ENCODE data around the gene ACKR3.

DNA sequence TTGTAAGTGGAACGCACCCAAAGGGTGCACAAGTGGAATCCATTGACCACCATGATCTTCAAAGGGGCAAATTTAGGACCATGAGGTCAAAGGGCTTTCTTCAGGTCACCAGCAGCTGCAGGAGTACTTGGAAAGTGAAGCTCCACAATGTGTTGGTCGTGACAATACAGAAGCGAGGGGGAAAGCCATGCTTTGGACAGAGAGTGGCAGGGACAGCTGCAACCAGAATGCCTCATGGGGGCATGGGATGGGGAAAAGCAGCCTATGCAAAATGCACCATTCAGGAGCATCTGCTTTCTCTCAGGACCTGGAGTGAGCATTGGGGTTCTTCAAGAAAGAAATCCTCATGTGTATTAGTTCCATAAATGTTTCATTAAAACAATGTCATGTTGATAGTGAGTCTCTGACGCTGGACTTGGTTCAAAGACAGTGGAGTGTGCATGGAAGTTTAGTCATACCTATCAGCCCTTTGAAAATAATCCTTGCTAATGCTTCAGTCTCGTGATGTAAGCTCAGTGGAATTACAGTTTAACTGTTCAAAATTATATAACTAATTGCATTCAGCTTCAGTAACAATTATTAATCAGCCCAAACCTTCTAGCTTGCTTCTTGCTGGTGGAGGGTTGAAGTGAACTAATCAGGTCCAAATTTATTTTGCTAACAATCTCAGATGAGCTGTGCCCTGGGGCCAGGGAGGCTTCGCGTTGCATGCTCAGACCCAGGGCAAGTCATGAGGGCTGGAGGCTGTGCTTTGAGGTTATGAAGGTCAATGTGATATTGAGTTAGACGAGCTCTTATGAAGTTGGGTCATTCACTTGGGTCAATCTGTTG lies 41.6 kb downstream of the ACKR3 start:
- TF ChIP-seq, protein P1, sequence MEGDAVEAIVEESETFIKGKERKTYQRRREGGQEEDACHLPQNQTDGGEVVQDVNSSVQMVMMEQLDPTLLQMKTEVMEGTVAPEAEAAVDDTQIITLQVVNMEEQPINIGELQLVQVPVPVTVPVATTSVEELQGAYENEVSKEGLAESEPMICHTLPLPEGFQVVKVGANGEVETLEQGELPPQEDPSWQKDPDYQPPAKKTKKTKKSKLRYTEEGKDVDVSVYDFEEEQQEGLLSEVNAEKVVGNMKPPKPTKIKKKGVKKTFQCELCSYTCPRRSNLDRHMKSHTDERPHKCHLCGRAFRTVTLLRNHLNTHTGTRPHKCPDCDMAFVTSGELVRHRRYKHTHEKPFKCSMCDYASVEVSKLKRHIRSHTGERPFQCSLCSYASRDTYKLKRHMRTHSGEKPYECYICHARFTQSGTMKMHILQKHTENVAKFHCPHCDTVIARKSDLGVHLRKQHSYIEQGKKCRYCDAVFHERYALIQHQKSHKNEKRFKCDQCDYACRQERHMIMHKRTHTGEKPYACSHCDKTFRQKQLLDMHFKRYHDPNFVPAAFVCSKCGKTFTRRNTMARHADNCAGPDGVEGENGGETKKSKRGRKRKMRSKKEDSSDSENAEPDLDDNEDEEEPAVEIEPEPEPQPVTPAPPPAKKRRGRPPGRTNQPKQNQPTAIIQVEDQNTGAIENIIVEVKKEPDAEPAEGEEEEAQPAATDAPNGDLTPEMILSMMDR (conservative IDR thresholded peaks at IDR 0.05; ENCODE audit: low read depth in 2 of 2) = no peak
- no peak for TF ChIP-seq EZH2 (IDR thresholded peaks at IDR 0.05; ENCODE audit: low read depth, unreplicated experiment)
- TF ChIP-seq, protein P2, sequence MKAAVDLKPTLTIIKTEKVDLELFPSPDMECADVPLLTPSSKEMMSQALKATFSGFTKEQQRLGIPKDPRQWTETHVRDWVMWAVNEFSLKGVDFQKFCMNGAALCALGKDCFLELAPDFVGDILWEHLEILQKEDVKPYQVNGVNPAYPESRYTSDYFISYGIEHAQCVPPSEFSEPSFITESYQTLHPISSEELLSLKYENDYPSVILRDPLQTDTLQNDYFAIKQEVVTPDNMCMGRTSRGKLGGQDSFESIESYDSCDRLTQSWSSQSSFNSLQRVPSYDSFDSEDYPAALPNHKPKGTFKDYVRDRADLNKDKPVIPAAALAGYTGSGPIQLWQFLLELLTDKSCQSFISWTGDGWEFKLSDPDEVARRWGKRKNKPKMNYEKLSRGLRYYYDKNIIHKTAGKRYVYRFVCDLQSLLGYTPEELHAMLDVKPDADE (IDR thresholded peaks at IDR 0.05) = no peak
- no peak for TF ChIP-seq CREB1 (CRISPR knock-in tag; IDR thresholded peaks at IDR 0.05; ENCODE audit: low read depth)
- no peak for TF ChIP-seq POLR2AphosphoS5 (IDR thresholded peaks at IDR 0.05; ENCODE audit: low read depth)
- TF ChIP-seq, protein P3, sequence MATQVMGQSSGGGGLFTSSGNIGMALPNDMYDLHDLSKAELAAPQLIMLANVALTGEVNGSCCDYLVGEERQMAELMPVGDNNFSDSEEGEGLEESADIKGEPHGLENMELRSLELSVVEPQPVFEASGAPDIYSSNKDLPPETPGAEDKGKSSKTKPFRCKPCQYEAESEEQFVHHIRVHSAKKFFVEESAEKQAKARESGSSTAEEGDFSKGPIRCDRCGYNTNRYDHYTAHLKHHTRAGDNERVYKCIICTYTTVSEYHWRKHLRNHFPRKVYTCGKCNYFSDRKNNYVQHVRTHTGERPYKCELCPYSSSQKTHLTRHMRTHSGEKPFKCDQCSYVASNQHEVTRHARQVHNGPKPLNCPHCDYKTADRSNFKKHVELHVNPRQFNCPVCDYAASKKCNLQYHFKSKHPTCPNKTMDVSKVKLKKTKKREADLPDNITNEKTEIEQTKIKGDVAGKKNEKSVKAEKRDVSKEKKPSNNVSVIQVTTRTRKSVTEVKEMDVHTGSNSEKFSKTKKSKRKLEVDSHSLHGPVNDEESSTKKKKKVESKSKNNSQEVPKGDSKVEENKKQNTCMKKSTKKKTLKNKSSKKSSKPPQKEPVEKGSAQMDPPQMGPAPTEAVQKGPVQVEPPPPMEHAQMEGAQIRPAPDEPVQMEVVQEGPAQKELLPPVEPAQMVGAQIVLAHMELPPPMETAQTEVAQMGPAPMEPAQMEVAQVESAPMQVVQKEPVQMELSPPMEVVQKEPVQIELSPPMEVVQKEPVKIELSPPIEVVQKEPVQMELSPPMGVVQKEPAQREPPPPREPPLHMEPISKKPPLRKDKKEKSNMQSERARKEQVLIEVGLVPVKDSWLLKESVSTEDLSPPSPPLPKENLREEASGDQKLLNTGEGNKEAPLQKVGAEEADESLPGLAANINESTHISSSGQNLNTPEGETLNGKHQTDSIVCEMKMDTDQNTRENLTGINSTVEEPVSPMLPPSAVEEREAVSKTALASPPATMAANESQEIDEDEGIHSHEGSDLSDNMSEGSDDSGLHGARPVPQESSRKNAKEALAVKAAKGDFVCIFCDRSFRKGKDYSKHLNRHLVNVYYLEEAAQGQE (IDR thresholded peaks at IDR 0.05; ENCODE audit: unreplicated experiment) = no peak
- no peak for TF ChIP-seq ZNF331 (CRISPR knock-in tag; IDR thresholded peaks at IDR 0.05; ENCODE audit: low read depth)
- no peak for TF ChIP-seq EZH2phosphoT487 (IDR thresholded peaks at IDR 0.05; ENCODE audit: unreplicated experiment)
- no peak for TF ChIP-seq JUNB (IDR thresholded peaks at IDR 0.05; ENCODE audit: unreplicated experiment)
- no peak for TF ChIP-seq STAT1 (IDR thresholded peaks at IDR 0.05; ENCODE audit: unreplicated experiment)
- TF ChIP-seq, protein P4, sequence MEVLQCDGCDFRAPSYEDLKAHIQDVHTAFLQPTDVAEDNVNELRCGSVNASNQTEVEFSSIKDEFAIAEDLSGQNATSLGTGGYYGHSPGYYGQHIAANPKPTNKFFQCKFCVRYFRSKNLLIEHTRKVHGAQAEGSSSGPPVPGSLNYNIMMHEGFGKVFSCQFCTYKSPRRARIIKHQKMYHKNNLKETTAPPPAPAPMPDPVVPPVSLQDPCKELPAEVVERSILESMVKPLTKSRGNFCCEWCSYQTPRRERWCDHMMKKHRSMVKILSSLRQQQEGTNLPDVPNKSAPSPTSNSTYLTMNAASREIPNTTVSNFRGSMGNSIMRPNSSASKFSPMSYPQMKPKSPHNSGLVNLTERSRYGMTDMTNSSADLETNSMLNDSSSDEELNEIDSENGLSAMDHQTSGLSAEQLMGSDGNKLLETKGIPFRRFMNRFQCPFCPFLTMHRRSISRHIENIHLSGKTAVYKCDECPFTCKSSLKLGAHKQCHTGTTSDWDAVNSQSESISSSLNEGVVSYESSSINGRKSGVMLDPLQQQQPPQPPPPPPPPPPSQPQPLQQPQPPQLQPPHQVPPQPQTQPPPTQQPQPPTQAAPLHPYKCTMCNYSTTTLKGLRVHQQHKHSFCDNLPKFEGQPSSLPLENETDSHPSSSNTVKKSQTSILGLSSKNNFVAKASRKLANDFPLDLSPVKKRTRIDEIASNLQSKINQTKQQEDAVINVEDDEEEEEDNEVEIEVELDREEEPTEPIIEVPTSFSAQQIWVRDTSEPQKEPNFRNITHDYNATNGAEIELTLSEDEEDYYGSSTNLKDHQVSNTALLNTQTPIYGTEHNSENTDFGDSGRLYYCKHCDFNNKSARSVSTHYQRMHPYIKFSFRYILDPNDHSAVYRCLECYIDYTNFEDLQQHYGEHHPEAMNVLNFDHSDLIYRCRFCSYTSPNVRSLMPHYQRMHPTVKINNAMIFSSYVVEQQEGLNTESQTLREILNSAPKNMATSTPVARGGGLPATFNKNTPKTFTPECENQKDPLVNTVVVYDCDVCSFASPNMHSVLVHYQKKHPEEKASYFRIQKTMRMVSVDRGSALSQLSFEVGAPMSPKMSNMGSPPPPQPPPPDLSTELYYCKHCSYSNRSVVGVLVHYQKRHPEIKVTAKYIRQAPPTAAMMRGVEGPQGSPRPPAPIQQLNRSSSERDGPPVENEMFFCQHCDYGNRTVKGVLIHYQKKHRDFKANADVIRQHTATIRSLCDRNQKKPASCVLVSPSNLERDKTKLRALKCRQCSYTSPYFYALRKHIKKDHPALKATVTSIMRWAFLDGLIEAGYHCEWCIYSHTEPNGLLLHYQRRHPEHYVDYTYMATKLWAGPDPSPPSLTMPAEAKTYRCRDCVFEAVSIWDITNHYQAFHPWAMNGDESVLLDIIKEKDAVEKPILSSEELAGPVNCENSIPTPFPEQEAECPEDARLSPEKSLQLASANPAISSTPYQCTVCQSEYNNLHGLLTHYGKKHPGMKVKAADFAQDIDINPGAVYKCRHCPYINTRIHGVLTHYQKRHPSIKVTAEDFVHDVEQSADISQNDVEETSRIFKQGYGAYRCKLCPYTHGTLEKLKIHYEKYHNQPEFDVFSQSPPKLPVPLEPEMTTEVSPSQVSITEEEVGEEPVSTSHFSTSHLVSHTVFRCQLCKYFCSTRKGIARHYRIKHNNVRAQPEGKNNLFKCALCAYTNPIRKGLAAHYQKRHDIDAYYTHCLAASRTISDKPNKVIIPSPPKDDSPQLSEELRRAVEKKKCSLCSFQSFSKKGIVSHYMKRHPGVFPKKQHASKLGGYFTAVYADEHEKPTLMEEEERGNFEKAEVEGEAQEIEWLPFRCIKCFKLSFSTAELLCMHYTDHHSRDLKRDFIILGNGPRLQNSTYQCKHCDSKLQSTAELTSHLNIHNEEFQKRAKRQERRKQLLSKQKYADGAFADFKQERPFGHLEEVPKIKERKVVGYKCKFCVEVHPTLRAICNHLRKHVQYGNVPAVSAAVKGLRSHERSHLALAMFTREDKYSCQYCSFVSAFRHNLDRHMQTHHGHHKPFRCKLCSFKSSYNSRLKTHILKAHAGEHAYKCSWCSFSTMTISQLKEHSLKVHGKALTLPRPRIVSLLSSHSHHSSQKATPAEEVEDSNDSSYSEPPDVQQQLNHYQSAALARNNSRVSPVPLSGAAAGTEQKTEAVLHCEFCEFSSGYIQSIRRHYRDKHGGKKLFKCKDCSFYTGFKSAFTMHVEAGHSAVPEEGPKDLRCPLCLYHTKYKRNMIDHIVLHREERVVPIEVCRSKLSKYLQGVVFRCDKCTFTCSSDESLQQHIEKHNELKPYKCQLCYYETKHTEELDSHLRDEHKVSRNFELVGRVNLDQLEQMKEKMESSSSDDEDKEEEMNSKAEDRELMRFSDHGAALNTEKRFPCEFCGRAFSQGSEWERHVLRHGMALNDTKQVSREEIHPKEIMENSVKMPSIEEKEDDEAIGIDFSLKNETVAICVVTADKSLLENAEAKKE (CRISPR knock-in tag; IDR thresholded peaks at IDR 0.05) = no peak

Data from GM23338 (cell line).